ENCODE results near the gene TPSD1.
"Not testable (repeated sequence)": the region's sequence is repeated elsewhere in the genome, so short reads cannot be mapped to it uniquely, and the experiment has no call there.

The TPSD1 gene

GRCh38 chr16:1225051-1225451, 30.8 kb upstream of the TPSD1 start, which contains the start of gene TPSG1:
TPSG1 (minus strand) TSS chr16:1225268; CDS start chr16:1225252, 16 bp downstream.
- no peak for TF ChIP-seq CTCF (IDR thresholded peaks at IDR 0.05; ENCODE audit: low read depth, low read length)
- DNase-seq (ENCODE audit: low read depth, low spot score), result no peak
- no peak within 1 kb of the TSS for H3K4me3 ChIP-seq (ENCODE audit: low read depth, low read length)
- in situ Hi-C loops (cut with HindIII; ENCODE audit: low sequenced_read_pairs), result no loop called here

GRCh38 chr16:1225728-1226311, 30.0 kb upstream of the TPSD1 start:
- in situ Hi-C loops (cut with HindIII; ENCODE audit: low sequenced_read_pairs); DNase-seq (ENCODE audit: low read depth, low spot score); H3K4me3 ChIP-seq (ENCODE audit: low read depth, low read length): not testable (repeated sequence)

- DNase-seq (ENCODE audit: low read depth, low spot score); H3K4me3 ChIP-seq (ENCODE audit: low read depth, low read length); in situ Hi-C loops (cut with HindIII; ENCODE audit: low sequenced_read_pairs): not testable (repeated sequence)
These were observed 29.2 kb upstream of the TPSD1 start for GRCh38 chr16:1226692-1227091.

GRCh38 chr16:1228227-1228626, 27.6 kb upstream of the TPSD1 start:
- in situ Hi-C loops (cut with HindIII; ENCODE audit: low sequenced_read_pairs); DNase-seq (ENCODE audit: low read depth, low spot score); H3K4me3 ChIP-seq (ENCODE audit: low read depth, low read length): not testable (repeated sequence)

GRCh38 chr16:1229476-1229875, 26.4 kb upstream of the TPSD1 start:
- in situ Hi-C loops (cut with HindIII; ENCODE audit: low sequenced_read_pairs); H3K4me3 ChIP-seq (ENCODE audit: low read depth, low read length); DNase-seq (ENCODE audit: low read depth, low spot score): not testable (repeated sequence)

GRCh38 chr16:1230084-1230470, 25.8 kb upstream of the TPSD1 start, which contains the start of gene TPSB2:
TPSB2 (minus strand) TSS chr16:1230184; CDS start chr16:1229951, 233 bp downstream.
- in situ Hi-C loops (cut with HindIII; ENCODE audit: low sequenced_read_pairs); H3K4me3 ChIP-seq (ENCODE audit: low read depth, low read length); DNase-seq (ENCODE audit: low read depth, low spot score): not testable (repeated sequence)

- in situ Hi-C loops (cut with HindIII; ENCODE audit: low sequenced_read_pairs); H3K4me3 ChIP-seq (ENCODE audit: low read depth, low read length); DNase-seq (ENCODE audit: low read depth, low spot score): not testable (repeated sequence)
These were observed 25.2 kb upstream of the TPSD1 start for GRCh38 chr16:1230471-1231212.

GRCh38 chr16:1231301-1231700, 24.6 kb upstream of the TPSD1 start:
- H3K4me3 ChIP-seq (ENCODE audit: low read depth, low read length); DNase-seq (ENCODE audit: low read depth, low spot score); in situ Hi-C loops (cut with HindIII; ENCODE audit: low sequenced_read_pairs): not testable (repeated sequence)

- H3K4me3 ChIP-seq (ENCODE audit: low read depth, low read length); in situ Hi-C loops (cut with HindIII; ENCODE audit: low sequenced_read_pairs); DNase-seq (ENCODE audit: low read depth, low spot score): not testable (repeated sequence)
These were observed 23.7 kb upstream of the TPSD1 start for GRCh38 chr16:1232049-1232748.

GRCh38 chr16:1236659-1237058, 19.2 kb upstream of the TPSD1 start:
- DNase-seq (ENCODE audit: low read depth, low spot score); H3K4me3 ChIP-seq (ENCODE audit: low read depth, low read length); in situ Hi-C loops (cut with HindIII; ENCODE audit: low sequenced_read_pairs): not testable (repeated sequence)

GRCh38 chr16:1237990-1238389, 17.9 kb upstream of the TPSD1 start:
- in situ Hi-C loops (cut with HindIII; ENCODE audit: low sequenced_read_pairs), result no loop called here
- no peak for DNase-seq (ENCODE audit: low read depth, low spot score)
- no peak overlapping the region for H3K4me3 ChIP-seq (ENCODE audit: low read depth, low read length)
- TF ChIP-seq CTCF (IDR thresholded peaks at IDR 0.05; ENCODE audit: low read depth, low read length), result no peak

- in situ Hi-C loops (cut with HindIII; ENCODE audit: low sequenced_read_pairs); DNase-seq (ENCODE audit: low read depth, low spot score); H3K4me3 ChIP-seq (ENCODE audit: low read depth, low read length): not testable (repeated sequence)
These were observed 17.0 kb upstream of the TPSD1 start for GRCh38 chr16:1238909-1239308.

GRCh38 chr16:1239575-1239974, 16.3 kb upstream of the TPSD1 start:
- in situ Hi-C loops (cut with HindIII; ENCODE audit: low sequenced_read_pairs); H3K4me3 ChIP-seq (ENCODE audit: low read depth, low read length); DNase-seq (ENCODE audit: low read depth, low spot score): not testable (repeated sequence)

GRCh38 chr16:1240436-1240835, 15.4 kb upstream of the TPSD1 start, which contains the start of gene TPSAB1:
TPSAB1 (plus strand) TSS chr16:1240705; CDS start chr16:1240939, 234 bp downstream.
- DNase-seq (ENCODE audit: low read depth, low spot score); in situ Hi-C loops (cut with HindIII; ENCODE audit: low sequenced_read_pairs); H3K4me3 ChIP-seq (ENCODE audit: low read depth, low read length): not testable (repeated sequence)

- in situ Hi-C loops (cut with HindIII; ENCODE audit: low sequenced_read_pairs); DNase-seq (ENCODE audit: low read depth, low spot score); H3K4me3 ChIP-seq (ENCODE audit: low read depth, low read length): not testable (repeated sequence)
These were observed 14.8 kb upstream of the TPSD1 start for GRCh38 chr16:1241081-1241480.
